DMS79 (cell line): ENCODE measurements around the gene NCAM1.

Experiments used
- DNase-seq: peaks from one replicate; lab custom pipeline; 2025; lab: John Stamatoyannopoulos, UW

Gene NCAM1

GRCh38 chr11:113201054-113201818 is 240.0 kb downstream of the NCAM1 start:
- no peak for DNase-seq

DNA sequence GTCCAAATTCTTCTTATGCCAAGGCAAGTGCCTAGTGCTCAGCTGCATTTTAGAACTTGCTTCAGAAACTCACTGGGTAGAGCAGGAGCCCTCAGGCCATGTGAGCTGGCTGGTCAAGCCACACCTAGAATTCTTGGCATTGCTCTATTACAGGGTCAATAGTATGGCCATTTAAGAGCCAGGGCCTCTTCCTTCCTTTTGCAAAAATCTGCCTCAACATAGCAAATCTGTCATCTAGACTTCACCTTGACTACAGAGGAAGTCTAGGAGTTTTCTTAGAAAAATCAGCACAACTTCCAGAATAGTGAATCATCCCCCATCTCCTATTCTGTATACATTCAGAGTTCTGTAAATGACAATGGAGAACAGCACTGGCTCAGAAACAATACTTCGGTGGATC is 241.2 kb downstream of the NCAM1 start:
- no peak for DNase-seq

- no peak for DNase-seq
Measured at GRCh38 chr11:113203141-113203753, 242.0 kb downstream of the NCAM1 start.

DNA sequence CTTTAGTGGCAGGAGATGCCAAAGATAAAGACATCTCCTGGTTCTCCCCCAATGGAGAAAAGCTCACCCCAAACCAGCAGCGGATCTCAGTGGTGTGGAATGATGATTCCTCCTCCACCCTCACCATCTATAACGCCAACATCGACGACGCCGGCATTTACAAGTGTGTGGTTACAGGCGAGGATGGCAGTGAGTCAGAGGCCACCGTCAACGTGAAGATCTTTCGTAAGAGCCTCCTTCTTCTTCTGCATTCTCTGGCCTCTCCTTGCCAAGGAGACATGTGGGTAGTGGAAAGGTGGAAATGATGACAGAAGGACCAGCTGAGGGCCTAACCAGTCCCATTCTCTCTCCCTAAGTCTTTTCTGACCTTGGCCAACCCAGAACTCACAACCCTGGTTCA is 243.1 kb downstream of the NCAM1 start:
- no peak for DNase-seq

DNA sequence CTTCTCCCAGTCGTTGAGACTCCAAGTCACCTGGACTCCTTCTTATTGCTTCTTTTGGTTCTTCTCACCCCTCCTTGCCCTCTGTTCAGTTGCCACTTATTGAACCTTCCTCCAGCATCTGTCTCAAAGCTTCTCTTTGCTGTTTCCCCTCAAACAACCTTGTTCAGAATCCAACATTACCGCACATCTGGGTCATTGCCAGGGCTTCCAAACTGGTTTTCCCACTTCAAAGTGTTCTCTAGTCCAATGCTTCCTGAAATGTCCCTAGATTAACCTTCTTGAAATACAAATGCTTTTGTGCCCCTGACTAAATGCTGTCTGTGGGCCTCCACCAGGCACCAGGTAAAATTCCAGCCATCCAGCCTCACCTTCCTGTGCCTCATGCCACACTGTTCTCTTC is 252.3 kb downstream of the NCAM1 start:
- DNase-seq: no peak

- no peak for DNase-seq
Measured at GRCh38 chr11:113222241-113222640, 261.0 kb downstream of the NCAM1 start.

GRCh38 chr11:113234888-113235287 is 273.7 kb downstream of the NCAM1 start:
- DNase-seq: no peak

DNA sequence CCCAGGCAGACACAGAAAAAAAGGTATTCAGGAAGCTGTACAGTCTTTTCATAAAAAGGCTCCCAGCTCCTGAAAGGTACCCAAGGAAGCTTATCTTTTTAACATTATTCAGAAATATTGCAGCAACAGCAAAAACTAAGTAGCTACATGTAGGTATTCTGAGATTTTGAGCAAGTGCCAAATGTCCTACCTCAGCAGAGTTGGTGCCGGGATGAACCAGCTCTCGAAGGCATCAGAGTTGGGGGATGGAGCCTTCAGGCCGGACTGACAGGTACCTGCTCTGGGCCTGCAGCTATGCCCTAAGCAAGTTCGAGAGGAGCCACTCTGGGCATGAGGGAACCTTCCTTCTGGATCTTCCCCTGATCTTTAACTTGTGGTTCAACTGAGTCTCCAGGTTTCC is 276.0 kb downstream of the NCAM1 start:
- DNase-seq: no peak

DNA sequence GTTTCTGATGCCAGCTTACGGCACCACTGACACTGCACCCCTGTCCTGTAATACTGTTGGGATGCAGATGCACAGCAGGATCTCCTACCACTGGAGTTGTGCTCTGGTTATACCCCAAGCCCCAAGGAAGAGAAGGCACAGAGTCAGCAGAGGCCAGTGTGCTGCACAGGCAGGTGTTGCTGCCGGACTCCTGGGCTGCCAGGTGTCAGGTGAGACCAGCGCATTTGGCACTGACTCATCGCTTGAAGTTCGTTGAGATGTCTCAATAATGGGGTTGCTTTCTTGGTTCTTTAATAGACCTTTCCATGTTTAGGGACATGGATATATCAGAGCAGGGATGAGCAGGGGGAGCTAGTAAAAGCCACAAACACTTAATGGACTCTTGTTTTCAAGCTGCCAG is 277.5 kb downstream of the NCAM1 start:
- DNase-seq: no peak

GRCh38 chr11:113240389-113240788 is 279.2 kb downstream of the NCAM1 start:
- DNase-seq: no peak

- DNase-seq: no peak
Measured at GRCh38 chr11:113240790-113241635, 279.8 kb downstream of the NCAM1 start.

DNA sequence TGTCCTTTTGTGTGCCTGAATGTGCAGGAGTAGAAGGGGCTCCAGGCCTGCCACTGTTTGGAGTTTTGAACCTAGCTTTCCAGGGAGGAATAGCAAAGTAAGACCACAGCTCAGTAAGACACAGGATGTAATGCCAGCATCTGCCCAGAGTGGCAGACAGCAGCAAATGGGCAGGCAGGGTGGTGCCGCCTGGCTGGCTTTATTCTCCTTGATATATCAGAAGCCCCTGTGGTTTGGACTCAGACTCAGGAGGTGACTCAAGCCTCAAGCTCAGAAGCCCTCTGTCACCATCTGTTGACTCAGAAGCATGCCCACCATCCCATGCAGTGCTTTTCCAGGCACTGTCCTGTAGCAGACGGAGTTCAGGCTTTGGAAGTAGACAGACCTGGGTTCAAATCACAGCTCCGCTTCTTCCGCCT is 280.4 kb downstream of the NCAM1 start:
- no peak for DNase-seq

DNA sequence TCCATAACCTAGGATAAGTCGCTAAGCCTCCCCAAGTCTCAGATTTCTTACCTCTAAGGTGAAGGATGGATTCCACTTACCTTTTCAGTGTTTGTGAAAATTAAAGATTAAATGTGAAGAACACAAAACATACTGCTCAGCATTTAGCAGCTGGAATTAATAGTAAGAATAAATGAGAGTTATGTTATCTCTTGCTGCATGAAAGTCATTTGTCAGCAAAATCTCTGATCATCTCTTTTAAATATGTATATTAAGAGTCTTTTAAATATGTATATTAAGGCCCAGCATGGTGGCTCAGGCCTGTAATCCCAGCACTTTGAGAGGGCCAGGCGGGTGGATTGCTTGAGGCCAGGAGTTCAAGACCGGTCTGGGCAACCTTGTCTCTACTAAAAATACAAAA is 280.8 kb downstream of the NCAM1 start:
- no peak for DNase-seq

DNA sequence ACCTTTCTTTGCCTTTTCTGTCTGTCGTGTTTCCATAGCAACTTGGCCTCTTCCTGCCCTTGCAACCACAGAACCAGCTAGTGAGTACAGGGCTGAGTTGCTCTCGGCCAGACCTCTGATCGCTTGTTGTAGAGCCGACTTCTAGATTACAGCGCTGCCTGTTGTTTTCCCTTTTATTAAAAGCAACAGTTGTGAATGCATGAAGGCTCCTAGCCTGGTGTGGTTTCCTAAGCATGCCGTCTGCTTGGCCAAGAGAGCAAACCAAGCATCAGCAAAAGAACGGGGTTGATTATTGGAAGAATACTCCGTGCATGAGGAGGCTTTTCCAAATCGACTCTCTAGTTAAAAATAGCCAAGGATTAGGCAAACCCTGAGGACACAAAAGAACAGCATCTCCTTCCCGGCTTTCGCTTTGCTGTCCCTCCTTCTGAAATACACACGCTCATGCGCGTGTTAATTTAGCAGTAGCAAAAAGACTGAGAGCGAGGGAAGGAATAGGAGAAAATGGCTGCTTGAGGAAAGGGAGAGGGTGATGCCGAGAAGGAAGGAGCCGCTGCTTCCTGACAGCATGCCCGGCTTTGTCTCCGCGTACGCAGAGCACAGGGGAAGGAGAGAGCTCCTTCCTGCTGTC is 281.7 kb downstream of the NCAM1 start:
- no peak for DNase-seq

GRCh38 chr11:113243696-113244095 is 282.5 kb downstream of the NCAM1 start:
- DNase-seq: no peak

DNA sequence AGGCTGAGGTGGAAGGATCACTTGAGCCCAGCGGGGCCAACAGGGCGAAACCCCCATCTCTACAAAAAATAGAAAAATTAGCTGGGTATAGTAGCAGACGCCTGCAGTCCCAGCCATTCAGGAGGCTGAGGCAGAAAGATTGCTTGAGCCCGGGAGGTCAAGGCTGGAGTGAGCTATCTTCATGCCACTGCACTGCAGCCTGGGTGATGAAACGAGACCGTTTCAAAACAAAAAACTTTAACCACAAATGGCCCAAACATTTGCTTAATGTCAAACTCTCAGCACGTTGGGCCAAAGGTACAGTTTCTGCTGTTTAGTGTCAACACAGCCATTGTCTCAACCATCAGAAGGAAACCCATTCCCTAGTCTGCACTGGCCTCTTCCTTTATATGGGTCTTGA is 284.0 kb downstream of the NCAM1 start:
- DNase-seq: no peak

- no peak for DNase-seq
Measured at GRCh38 chr11:113247221-113247620, 286.0 kb downstream of the NCAM1 start.

- DNase-seq: no peak
Measured at GRCh38 chr11:113247966-113248365, 286.7 kb downstream of the NCAM1 start.

DNA sequence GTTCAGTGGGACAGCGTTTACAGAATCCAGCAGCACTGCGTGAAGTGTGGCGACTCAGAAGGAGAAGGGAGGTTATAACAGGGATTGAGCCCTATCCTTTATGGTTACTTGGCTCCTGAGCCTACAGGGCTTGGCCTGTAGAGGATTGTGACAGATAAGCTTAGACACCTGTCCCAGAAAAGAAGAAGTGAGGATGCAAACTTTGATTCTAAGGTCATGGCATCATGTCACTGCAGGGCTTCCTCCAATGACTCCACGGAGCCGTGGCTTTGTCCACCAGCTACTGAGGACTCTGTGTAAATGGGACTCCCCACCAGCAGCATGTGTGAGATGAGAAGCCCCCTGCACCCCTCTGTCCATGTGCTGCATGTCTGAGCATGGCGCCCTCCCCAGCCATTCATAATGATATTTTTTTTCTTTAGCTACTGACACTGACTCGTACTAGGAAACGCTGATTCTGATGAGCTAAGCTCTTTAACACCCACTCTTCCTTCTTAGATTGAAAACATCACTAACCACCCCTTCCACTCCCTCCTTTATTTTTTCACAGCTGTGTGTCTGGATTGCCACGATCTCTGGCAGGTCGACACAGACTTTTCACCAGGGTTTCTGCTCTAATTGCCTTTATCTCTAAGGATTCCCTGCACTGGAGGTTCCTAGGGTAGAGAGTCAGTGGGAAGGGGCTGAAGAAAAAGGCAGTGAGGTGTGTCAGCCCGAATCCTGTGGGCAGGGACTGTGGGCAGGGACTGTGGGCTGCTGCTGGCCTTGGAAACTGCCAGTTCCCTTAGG is 287.7 kb downstream of the NCAM1 start:
- no peak for DNase-seq

DNA sequence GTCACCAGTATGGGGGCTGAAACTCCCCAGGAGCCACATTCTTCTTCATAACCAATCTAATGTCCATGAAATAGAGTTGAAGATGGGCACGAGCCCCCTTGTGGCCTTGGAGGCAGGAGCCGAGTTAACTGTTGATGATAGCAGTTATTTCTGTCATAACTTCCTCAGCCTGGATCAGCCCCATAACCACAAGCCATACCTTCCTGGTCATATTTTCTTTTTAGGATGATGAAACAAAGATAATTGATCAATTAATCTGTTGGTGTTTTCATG is 288.2 kb downstream of the NCAM1 start:
- no peak for DNase-seq

- DNase-seq: no peak
Measured at GRCh38 chr11:113249786-113250185, 288.6 kb downstream of the NCAM1 start.

DNA sequence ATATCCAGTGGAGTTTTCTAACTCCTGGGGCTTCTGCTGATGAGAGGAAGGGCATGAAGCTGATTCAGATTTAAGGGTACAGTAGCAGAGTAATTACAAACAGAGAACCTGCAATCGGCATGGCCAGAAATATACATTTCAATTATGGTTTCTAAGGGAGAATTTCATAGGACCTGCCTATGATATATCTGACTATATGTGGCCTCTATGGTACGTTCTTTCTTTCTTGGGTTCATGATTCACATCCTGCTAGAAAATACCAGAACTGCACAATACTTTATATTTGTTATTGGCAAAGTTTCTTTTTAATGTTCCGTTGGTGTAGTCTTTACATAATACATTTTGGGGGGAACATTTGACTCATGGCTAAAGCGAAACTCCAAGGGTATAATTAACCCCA is 290.1 kb downstream of the NCAM1 start:
- DNase-seq: no peak
